GM19099 (cell line): ENCODE measurements around the gene SLC5A3.

Source experiments
- POLR2A ChIP-seq: IDR thresholded peaks from 3 replicates; pipeline ENCODE4 v1.6.1; 2011; ENCODE audit warnings: low read depth; ENCODE audit not compliant: insufficient read length; ENCODE audit errors: extremely low read depth

The SLC5A3 gene

GRCh38 chr21:34078915-34079314 is 5.5 kb downstream of the SLC5A3 start:
- TF ChIP-seq POLR2A, result no peak

- TF ChIP-seq POLR2A, result no peak
Measured at GRCh38 chr21:34080710-34081109, 7.3 kb downstream of the SLC5A3 start.

- TF ChIP-seq POLR2A, result no peak
Measured at GRCh38 chr21:34082769-34083168, 9.4 kb downstream of the SLC5A3 start.

- no peak for TF ChIP-seq POLR2A
Measured at GRCh38 chr21:34083357-34083756, 10.0 kb downstream of the SLC5A3 start.

DNA sequence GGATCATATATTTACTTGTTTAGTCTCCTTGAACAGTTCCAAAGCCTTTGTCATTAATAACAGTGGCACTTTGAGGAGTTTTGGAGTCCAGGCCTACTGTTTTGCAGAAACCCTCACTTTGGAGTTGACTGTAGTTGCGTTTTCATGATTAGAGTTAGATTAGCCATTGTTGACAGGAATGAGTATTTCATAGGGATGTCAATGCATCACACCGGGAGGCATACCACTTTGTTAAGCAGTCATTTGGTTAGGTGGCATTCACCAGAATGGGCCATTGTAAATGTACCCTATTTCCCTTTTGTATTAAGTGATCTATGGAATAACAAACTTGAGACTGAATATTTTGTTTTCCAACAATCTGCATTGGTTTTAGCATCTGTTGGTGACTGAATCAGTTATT is 11.8 kb downstream of the SLC5A3 start:
- no peak for TF ChIP-seq POLR2A

DNA sequence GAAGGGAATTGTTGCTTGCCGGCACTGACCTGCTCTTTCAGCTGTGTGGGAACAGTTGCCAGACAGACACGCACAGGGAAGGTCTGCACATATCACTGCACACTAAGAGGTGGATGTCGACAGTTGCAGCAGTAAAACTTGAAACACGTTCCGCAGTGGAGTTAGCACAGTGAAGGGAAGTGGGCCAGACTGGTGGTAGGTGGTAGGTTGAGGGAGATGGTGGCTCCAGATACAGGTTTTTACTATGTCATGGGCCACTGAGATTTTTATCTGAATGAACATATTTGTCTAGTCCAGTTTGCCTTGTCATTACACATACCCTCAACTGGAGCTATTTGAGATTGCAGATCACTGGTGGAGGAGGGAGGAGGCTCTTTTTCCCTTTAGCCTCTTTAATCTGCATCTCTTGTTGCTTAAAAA is 13.5 kb downstream of the SLC5A3 start:
- no peak for TF ChIP-seq POLR2A

GRCh38 chr21:34088752-34089151 is 15.4 kb downstream of the SLC5A3 start:
- no peak for TF ChIP-seq POLR2A

- no peak for TF ChIP-seq POLR2A
Measured at GRCh38 chr21:34091032-34091431, 17.7 kb downstream of the SLC5A3 start.

GRCh38 chr21:34091607-34092006 is 18.2 kb downstream of the SLC5A3 start:
- no peak for TF ChIP-seq POLR2A

- no peak for TF ChIP-seq POLR2A
Measured at GRCh38 chr21:34092262-34092921, 19.0 kb downstream of the SLC5A3 start.

- no peak for TF ChIP-seq POLR2A
Measured at GRCh38 chr21:34093083-34093482, 19.7 kb downstream of the SLC5A3 start.

DNA sequence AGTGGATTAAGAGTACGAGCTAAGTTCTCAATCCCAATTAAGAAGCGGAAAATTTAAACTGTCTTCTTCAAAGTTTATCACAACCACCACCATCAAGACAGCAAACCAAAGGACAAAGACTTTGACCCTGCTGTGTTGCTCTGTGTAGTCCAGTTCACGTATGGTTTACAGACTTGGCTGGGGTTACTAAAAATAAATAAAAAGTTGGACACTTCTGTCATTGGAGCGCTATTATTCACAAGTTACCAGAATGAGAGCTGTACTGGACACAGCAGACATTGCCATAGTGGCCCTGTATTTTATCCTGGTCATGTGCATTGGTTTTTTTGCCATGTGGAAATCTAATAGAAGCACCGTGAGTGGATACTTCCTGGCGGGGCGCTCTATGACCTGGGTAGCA is 21.6 kb downstream of the SLC5A3 start:
- TF ChIP-seq POLR2A, result no peak

DNA sequence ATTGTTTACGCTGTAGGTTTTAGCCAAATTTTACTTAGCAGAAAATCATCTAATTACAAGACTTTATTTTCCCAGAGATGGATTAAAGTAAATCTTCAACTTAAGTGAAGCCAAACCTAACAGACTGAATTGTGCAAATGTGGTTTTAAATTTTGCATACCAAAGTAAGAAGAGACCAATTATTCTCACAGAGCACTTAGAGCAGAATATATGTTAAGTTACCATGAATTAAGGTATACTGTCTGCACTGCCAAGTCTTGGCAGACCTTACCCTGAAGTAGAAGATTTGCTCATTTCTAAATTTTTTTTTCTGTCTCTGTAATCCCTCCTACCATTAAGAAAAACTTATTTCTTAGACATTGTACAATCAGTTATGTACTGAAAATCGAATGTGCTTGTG is 24.1 kb downstream of the SLC5A3 start:
- no peak for TF ChIP-seq POLR2A

- no peak for TF ChIP-seq POLR2A
Measured at GRCh38 chr21:34100337-34100736, 27.0 kb downstream of the SLC5A3 start.

DNA sequence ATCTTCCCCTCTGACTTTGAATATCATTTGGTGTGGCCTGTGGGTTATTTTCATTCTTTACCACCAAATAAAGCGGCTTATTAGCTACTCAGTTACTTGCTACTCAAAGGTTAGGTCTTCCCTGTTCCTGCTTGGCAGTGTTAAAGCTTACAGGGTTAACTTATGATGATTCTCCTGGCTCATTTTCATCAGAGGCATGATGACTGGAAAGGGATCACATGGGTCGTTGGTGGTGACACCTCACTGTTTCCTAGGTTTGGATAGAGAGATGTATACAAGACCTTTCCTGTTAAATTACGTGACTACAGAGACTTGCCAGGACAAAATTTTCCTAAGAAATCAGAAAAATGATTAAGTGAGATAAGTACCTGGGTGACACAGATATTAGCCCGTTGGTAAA is 27.4 kb downstream of the SLC5A3 start:
- no peak for TF ChIP-seq POLR2A

DNA sequence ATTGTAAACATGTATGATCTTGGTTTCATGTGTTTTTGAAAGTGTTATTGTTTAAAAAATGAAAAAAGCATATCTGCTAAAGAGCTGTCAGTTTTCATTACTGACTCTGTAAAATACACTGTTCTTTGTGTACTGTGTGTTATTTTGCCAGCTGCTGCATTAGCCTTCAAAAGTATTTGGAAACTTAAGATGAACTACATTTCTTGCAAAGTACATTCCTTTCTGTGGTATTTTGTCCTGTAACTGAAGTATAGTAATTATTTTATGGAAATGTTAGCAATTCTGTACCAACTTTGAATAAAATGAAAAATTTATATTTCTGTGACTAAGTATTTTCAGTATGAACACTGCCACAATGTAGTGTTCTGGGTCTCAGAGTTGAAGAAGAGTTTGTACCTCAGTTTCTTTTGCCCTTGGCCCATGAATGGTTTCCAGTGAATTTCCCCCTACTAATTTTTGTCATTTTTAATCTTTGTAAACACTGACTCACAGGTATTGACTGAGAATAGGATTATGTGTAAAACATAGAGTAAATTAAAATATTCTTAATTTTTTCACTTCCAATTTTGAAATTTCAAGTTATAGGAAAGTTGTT is 32.7 kb downstream of the SLC5A3 start:
- no peak for TF ChIP-seq POLR2A

GRCh38 chr21:34107606-34108005 is 34.2 kb downstream of the SLC5A3 start:
- TF ChIP-seq POLR2A, result no peak
